Fibroblast of skin of scalp (primary cell): Measurements from ENCODE around the gene METAP1. TPM values are rescaled to one million over a fixed set of nuclear protein-coding genes. Genes with fewer than 3 reads are reported as not detected.
A peak's percentile ranks its signal among the peaks of the same experiment; 100 is the strongest.
"Not testable (repeated sequence)": the region's sequence is repeated elsewhere in the genome, so short reads cannot be mapped to it uniquely, and the experiment has no call there.

Experiments
- DNase-seq: peaks from one replicate; pipeline ENCODE4 v3.0.0-alpha.2; 2013
- polyA plus RNA-seq, 2 experiments: library from polyadenylated mRNA; unstranded; fragments of 120-200 nt; gene quantifications; one replicate each; pipeline ENCODE4 v1.2.1, GENCODE V29; 2013; ENCODE audit not compliant: insufficient read length in 2 of 2

Gene METAP1
- polyA plus RNA-seq (2013, experiment 1 of 2; ENCODE audit: insufficient read length): 50.2 TPM
- polyA plus RNA-seq (2013, experiment 2 of 2; ENCODE audit: insufficient read length): 52.2 TPM

DNA sequence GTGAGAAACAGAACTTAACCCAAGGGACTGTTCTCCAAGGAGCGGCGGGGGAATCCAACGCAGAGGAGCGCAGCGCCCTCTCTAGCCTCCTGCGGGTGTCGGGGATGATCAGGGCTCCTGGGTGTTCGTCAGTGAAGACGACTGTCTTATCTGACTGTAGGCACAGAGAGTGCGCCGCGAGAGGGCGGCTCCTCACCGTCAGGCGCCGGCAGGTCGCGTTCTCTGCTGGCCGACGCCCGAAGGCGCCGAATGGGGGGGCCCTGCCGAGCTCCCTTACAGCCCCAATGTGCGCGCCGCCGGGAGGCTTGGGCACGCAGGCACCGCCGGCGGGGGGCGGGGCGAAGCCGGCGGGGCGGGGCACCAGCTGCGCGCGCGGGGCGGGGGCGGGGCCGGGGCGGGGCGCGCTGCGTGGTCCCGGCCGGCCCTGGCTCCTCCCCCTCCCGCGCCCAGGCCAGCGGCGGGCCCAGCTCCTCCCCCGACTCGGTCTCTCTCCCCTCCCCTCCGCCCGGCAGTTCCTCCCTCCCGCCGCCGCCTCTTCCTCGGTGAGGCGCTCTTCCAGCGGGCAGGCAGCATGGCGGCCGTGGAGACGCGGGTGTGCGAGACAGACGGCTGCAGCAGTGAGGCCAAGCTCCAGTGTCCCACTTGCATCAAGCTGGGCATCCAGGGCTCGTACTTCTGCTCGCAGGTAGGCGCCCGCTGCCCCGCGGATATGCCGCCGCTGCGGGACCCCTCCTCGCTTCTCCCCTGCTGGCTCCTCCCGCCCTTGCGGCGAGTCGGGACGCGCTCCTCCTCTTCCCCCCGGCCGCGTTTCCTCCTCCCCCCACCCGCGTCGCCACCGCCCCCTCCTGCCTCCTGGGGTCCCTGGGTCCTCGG is at the start of gene METAP1:
Gene METAP1, plus strand, starts transcription at position 539 of the 873 bp plus-strand sequence. Its CDS starts 33 bp downstream, at position 572.
- DNase-seq: peak; percentile 95

DNA sequence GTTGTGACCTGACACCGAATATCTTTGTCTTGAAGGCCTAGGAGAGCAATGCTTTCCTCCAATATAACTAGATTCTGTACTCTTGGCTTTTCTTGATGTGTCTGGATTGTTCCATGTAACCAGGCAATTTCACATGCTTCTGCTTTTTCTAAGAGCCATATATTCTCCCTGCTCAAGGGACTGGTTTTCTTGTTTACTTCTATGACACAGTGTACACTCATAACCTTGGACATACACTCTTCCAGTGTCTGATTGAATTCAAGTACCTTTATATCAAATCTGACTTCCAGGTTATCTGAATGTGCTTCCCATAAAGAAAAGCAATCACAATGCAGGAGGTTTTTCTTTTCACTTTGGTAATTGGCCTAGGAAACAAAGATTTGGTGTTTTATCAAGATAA is 49.2 kb upstream of the METAP1 start:
- DNase-seq: no peak

DNA sequence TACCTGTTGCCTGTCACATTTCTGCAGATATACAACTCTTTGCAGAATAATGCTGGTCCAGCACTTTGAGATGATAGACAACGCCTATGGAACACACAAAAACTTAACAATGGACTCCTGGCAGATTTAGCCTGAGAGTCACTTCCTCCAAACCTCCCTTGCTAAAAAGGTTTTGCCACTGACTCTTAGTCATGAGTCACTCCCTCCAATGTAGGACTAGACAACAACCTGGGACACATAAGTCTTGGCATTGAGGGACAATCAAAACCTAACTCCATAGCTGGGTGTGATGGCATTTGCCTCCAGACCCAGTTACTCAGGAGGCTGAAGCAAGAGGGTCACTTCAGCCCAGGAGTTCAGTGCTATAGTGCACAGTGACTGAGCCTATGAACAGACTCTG is 44.6 kb upstream of the METAP1 start:
- DNase-seq: no peak

DNA sequence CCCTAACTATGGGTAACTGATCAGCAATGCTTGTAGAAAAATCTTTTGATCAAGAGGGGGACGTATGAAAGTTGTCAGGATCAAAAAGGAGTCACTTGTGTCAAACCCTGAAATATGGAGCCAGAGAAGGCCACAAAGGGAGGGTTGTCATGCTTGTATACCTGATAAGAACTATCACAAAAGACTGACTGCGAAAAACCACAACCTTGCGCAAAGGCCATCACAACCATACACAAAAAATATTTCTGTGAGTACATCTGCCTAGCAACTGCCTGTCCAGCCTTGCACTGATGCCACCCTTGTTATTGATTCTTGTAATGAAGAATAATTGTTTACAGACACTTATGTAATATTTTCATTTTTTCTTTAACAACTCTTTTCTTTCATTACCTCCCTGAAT is 43.8 kb upstream of the METAP1 start:
- no peak for DNase-seq

DNA sequence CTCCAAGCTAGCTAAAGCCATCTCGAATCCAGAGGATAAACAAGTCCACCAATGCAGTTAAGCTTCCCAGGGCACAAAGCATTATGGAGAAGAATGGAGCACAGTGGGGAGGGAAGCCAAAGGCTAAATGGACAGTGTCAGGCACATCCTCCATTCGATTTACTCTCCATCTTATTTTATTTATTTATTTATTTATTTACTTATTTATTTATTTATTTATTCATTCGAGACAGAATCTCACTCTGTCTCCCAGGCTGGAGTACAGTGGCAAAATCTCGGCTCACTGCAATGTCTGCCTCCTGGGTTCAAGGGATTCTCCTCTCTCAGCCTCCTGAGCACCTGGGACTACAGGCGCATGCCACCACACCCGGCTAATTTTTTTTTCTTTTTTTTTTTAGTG is 40.3 kb upstream of the METAP1 start:
- no peak for DNase-seq

DNA sequence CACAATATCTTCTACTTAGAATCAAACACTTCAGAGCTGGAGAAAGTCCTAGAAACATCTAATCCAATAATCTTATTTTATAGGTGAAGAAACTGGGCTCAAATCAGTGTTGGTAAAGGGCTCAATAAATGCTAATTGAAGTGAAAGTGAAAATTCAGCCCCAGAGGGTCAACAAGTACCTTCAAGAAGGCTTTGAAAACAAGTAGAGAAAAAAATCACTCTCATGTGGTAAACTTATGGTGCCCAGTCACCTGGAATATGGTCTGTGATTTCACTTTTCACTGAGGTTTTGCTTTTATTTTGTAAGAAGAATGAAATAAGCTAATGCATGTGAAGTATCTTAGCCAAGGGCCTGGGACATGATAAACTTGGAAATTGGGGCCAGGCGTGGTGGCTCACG is 37.5 kb upstream of the METAP1 start:
- no peak for DNase-seq

DNA sequence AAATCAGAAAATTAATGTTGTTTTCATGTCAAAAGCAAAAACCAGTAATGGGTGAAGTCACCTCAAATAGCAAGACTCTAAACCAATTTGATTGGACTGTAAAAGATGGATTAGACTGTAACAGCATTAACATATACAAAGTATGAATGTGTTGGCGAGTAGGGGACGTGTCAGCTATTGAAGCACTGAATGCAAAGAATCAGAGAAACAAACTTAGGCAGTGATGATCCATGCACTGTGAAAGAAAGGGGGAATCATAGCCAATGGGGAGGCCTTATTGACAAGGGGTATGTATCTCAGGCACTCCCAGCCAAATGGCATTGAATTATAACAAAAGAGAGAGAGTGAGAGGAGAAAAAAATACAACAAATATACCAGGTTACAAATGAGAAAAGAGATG is 36.1 kb upstream of the METAP1 start:
- DNase-seq: no peak

DNA sequence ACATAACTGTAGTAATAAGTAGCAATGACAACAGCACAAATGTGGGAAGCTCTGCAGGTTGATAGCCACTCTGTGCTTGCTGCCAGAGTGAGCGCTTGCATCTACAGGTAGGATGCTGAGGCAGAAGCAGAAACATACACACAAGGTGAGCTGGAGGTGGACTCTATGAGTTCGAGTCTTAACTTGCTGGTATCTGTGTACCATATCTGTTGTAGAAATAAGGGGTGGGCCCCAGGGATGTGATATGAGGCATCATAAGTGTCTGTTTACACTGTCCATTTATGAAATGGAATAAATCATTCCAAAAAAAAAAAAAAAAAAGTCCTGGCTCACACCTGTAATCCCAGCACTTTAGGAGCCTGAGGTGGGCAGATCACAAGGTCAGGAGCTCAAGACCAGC is 33.8 kb upstream of the METAP1 start:
- DNase-seq: no peak

DNA sequence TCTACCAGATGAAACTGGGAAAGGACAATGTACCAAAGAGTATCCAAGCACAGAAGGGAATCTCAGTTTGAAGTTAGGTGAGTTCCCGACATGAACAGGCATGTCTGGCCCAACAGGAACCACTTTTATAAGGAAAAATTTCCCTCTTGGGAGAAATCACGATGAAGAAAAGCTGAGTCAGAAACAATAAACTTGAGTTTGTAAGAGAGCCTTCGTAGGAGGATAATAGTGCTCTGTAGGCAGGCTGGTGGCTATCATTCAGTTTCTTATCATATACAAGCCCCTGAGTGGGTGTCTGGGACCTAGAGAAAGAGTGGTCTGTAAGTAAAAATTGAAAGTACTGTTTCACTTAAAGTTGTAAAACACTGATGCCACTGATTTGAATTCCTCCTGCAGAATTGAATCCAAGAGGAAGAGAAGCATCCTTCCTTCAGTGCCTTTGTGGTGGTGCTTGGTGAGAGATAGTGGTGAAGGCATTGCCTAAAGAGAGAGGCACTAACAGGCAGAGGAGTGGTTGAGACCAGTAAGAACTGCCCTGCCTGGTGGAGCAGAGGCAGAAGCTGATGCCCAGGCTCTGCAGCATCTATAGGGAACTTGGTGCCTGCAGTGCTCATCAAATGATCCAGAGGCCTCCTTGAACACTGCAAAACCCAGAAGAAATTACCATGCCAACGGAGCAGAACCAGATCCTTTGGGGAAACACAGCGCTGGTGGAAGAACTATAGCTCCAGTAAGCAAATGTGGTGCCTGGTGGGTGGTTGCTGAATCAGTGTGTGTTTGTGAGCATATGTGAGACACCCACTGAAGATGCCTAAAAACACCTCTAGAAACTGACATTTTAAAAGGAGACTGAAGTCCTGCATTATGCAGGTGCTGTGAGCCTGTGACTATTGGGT is 31.7 kb upstream of the METAP1 start:
- DNase-seq: no peak

DNA sequence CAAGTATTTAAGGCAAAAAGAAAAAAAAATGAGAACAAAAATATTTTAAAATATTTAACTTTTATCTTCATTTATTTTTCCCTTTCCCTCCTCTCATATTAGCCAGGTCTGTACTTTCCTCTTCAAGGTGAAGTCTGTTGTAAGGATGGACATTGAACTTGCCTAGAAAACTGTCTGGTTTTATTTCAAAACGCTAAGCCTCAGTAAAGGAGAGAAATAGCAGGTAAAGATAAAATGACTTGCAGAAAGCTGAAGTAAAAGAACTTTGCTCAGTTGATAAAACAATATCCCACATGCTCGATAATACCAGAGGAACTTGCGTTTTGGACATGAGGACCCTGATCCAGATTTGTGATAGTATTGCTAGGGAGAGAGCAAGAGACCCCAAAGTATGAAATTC is 28.6 kb upstream of the METAP1 start:
- no peak for DNase-seq

DNA sequence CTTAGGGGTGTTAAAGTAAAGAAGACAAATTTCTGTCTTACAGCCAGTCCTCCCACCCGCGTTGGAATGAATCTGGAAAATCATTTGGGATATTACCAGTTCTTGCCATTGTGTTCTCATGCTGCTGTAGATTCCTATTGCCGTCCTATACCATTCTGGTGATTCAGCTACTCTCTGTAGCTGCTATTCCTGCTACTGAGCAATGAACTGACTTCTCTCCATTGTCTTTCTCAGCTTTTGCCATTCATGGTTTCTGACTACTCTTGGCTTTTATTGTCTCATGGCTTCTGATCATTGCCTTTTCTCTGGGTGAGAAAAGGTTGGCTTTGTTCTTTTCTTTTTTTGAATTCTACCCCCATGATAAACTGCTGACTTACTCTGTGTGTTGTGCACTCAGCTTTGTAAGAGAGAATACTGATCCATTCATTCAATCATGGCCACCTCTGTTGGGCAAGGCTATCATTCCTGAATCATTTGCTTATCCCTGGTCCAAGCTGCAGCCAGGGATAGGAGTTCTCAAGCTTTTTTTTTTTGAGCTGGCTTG is 27.7 kb upstream of the METAP1 start:
- no peak for DNase-seq

DNA sequence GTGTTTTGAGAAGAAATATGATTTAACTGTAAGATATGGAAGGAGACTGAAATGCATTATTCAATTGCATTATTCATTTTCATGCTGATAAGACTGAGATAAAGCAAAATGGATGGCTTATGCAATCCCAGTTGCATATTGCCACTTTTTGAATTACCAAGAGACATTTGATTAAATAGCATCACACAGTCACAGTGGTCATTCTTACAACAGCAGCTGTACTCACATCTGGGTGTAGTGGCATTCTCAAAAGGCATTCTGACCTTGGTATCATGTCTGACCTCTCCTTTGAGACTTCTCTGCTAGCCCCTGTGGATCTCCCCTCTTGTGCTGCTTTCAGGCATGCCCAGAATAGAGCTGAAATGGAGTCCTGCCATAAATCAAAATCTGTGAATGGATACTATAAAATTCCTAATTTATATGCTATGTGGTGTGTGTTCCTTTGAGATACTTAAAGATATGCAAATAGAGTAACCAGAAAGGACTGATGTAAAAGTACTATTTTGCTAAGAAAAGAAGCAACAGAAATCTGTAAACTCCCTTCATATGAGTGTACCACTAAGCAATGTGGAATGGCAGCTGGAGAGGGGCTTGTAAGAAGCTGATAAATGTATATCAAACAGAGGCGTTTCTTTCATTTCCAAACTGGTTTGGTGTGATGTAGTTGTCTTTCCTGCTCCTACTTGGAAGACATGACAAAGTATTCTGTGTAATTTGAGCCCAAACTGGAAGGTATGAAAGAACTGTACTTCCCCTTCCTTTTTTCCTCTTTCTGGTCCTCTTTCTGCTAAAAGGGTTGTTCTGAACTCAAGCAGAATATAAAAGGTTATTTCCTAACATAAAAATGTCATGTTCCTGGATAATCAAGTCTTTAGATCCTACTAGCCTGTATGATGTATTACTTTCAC is 25.4 kb upstream of the METAP1 start:
- DNase-seq: no peak

DNA sequence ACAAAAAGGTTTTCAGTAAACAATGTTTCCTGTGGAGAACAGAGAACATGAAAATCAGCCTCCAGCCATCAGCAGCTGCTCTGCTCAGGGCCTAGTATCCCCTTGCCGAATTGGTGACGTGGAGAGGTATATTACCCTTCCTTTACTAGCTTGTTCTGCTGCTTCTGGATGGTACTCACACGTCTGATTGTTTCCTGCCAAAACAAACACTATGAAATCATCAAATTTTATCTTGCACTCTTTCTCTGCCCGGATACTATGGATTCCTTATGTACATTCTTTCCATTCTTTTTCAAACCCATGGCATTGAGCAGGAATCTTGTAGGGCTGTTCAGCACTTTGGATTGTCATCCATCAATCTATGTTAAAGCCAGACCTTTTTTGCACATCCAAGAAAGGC is 18.8 kb upstream of the METAP1 start:
- DNase-seq: peak; percentile 81

DNA sequence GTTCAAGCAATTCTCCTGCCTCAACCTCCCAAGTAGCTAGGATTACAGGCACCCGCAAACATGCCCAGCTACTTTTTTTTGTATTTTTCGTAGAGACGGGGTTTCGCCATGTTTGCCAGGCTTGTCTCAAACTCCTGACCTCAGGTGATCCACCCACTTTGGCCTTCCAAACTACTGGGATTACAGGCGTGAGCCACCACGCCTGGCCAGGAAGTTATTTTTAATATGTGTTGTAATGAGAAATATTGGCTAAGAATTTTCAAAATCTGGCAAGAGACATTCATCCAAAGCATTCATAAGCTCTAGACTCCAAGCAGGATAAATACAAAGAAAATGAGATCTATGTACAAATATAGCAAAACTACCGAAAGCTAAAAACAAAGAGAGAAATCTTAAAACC is 18.0 kb upstream of the METAP1 start:
- DNase-seq: no peak

DNA sequence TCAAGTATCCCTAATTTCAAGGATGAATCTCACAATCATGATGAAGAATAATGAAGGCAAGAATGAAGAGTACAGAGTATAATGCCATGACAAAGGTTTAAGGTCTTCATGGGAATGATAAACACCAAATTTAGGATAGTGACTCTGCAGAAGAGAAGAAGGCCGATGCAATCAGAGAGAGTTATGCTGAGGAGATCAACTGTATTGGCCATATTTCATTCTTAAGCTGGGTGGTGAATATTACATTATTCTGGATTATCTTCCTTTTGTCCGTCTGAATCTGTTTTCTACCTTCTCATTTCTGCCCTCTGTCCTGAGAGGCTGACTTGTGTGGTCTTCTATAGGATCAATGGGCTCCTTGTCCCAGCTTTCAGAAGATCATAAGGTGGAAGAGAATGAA is 7.8 kb upstream of the METAP1 start:
- no peak for DNase-seq

DNA sequence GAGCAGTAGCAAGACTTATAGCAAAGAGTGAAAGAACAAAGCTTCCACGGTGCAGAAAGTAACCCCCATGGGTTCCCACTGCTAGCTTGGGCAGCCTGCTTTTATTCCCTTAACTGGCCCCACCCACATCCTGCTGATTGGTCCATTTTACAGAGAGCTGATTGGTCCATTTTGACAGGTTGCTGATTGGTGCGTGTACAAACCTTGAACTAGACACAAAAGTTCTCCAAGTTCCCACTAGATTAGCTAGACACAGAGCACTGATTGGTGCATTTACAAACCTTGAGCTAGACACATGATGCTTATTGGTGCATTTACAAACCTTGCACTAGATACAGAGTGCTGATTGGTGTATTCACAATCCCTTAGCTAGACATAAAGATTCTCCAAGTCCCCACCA is 2.7 kb upstream of the METAP1 start:
- DNase-seq: not testable (repeated sequence)

DNA sequence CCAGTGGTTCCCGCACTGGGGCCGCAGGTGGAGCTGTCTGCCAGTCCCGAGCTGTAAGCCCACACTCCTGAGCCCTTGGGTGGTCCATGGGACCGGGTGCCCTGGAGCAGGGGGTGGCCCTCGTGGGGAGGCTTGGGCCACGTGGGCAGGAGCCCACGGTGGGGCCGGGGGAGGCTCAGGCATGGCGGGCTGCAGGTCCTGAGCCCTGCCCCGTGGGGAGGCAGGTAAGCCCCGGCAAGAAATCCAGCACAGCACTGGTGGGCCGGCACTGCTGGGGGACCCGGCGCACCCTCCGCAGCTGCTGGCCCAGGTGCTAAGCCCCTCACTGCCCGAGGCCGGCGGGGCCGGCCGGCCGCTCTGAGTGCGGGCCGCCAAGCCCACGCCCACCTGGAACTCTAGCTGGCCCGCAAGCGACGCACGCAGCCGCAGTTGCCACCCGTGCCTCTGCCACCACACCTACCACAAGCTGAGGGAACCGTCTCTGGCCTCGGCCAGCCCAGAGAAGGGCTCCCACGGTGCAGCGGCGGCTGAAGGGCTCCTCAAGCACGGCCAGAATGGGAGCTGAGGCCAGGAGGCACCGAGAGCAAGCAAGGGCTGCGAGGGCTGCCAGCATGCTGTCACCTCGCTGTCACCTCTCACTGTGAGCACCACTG is 2.0 kb upstream of the METAP1 start:
- no peak for DNase-seq

DNA sequence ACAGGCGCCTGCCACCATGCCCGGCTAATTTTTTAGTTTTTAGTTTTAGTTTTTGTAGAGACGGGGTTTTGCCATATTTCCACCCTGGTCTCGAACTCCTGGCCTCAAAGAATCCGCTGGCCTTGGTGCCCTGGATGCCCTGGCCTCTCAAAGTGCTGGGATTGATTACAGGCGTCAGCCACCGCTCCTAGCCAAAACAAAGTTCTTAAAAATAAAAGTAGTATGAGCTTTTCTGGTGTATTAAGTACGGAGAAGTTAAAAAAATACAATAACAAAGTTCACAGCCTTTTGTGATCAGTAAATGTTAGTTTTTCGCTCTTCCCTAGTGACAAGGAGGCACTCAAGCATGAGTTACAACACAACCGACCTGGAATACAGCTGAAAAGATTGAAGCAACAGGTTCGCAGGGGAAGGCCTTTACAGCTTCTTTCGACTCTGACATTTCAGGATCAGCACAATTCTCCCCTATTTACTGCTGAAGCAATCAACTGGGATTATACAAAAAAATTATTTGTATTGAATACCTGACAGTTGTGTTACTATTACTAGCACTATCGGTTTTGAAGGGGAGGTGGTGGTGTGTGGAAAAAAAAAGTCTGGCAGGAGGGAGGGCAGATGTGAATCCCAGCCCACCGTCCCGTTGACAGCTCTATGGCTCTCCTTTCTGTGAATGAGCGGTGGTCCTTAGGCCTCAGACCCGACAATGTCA is 893 bp upstream of the METAP1 start:
- no peak for DNase-seq

DNA sequence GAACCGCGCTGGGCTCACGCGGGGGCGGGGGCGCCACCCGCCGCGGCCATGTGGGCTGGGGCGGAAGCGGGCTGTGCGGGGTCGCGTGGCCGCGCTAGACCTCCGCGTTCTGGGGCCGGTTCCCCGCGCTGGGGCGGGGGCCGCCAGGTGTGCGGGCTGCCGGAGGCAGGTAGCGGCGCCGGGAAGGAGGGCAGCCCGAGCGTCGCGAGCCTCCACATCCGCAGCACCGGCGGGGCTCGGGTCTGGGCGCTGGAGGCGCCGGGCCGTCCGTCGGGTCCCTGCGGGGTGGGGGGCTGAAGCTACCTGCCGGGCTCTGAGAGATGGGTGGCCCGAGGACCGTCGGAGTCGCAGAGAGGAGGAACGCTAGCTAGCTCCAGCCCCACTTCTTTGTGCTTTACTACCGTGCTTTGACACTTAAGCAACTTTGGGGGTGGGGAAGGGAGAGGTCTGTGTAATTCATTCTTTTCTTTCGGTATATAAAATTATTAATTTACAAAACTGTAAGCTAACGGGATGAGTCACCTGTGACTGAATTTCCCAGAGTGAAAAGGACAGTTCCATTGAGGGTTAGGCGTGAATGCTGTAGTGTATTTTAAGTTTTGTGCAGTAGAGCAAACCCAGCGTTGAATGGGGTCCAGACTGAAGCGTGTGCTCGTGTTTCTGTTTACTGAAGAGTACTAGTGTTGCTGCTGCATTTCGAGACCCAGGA is 689 bp downstream of the METAP1 start:
- peak; percentile 15 for DNase-seq

DNA sequence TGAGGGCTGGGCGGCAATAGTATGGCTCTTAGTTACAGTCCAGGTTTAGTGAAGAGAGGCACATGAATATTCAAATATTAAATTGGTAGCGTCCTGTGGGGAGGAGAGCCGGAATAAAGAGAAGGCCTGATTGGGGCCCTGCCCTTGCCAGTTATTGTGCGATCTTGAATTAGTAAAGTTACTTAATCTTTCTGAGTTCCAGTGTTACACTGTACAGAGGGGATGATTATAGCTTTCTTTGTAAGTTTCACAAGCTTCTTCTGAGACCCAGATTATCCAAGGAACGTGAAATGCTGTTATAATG is 1.2 kb downstream of the METAP1 start:
- DNase-seq: no peak
